ENCODE results near the gene IFT25.

DNA sequence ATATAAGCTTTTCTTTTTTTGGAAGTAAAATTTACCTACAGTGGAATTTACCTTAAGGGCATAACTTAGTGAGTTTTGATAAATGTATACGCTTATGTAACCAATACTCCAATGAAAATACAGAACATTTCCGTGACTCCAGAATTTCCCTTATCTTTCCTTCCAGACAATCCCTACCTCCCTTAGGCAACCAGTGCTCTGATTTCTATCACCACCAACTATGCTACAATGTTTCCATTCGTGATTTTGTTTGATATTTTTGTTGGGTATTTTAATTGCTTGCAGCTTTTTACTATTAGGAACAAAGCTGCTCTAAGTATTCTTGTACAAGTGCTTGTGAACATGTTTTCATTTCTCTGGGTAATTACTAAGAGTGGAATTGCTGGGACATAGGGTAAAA, 14.6 kb downstream of the IFT25 start:
- TF ChIP-seq, protein P1, sequence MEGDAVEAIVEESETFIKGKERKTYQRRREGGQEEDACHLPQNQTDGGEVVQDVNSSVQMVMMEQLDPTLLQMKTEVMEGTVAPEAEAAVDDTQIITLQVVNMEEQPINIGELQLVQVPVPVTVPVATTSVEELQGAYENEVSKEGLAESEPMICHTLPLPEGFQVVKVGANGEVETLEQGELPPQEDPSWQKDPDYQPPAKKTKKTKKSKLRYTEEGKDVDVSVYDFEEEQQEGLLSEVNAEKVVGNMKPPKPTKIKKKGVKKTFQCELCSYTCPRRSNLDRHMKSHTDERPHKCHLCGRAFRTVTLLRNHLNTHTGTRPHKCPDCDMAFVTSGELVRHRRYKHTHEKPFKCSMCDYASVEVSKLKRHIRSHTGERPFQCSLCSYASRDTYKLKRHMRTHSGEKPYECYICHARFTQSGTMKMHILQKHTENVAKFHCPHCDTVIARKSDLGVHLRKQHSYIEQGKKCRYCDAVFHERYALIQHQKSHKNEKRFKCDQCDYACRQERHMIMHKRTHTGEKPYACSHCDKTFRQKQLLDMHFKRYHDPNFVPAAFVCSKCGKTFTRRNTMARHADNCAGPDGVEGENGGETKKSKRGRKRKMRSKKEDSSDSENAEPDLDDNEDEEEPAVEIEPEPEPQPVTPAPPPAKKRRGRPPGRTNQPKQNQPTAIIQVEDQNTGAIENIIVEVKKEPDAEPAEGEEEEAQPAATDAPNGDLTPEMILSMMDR (IDR thresholded peaks at IDR 0.05; ENCODE audit: insufficient read depth, low read depth, low read length) = no peak
- no peak for TF ChIP-seq EZH2 (IDR thresholded peaks at IDR 0.05; ENCODE audit: insufficient read depth, low read length)

Measured in astrocyte (in vitro differentiated cells and primary cell).